ENCODE results near the gene AQP9.

AQP9 gene

GRCh38 chr15:58114812-58115211 lies 23.4 kb upstream of the AQP9 start:
- Histone ChIP-seq H3K9me2 (ENCODE audit: low read depth, low read length) (no peaks in the 10 kb centered on the region), H3K4me3 (ENCODE audit: low read depth, low read length, poor library complexity, severe bottlenecking) (no peak overlapping the region), H4K20me1 (ENCODE audit: insufficient read depth, low read length) (no peaks in the 10 kb centered on the region), H3K27ac (ENCODE audit: low read depth, low read length, poor library complexity, severe bottlenecking) (no peak overlapping the region), H3K36me3 (ENCODE audit: insufficient read depth, low read length) (no peaks in the 10 kb centered on the region), H3K9ac (ENCODE audit: low read length) (no peak overlapping the region), H3K4me1 (ENCODE audit: insufficient read depth, low read length, severe bottlenecking) (no peaks in the 10 kb centered on the region), H3K79me2 (ENCODE audit: insufficient read depth, low read length) (no peaks in the 10 kb centered on the region), H3F3A (ENCODE audit: insufficient read depth, low read length) (no peaks in the 10 kb centered on the region), H3K27me3 (ENCODE audit: insufficient read depth, low read length) (no peaks in the 10 kb centered on the region), H2AFZ (ENCODE audit: low read length) (no peak overlapping the region), H3K9me3 (ENCODE audit: low read length) (no peaks in the 10 kb centered on the region), H3K4me2 (ENCODE audit: low read length) (no peak overlapping the region)
- TF ChIP-seq EZH2 (IDR thresholded peaks at IDR 0.05; ENCODE audit: borderline replicate concordance, low read length) (no peak), CTCF (IDR thresholded peaks at IDR 0.05; ENCODE audit: low read length) (no peak)

- no peak overlapping the region for H2AFZ ChIP-seq (ENCODE audit: low read length)
- no peaks in the 10 kb centered on the region for H3K9me2 ChIP-seq (ENCODE audit: low read depth, low read length)
- no peaks in the 10 kb centered on the region for H4K20me1 ChIP-seq (ENCODE audit: insufficient read depth, low read length)
- H3K4me3 ChIP-seq (ENCODE audit: low read depth, low read length, poor library complexity, severe bottlenecking), result no peak overlapping the region
- H3K9ac ChIP-seq (ENCODE audit: low read length), result no peak overlapping the region
- no peak overlapping the region for H3K4me2 ChIP-seq (ENCODE audit: low read length)
- H3K27me3 ChIP-seq (ENCODE audit: insufficient read depth, low read length), result no peaks in the 10 kb centered on the region
- no peak overlapping the region for H3K27ac ChIP-seq (ENCODE audit: low read depth, low read length, poor library complexity, severe bottlenecking)
- H3F3A ChIP-seq (ENCODE audit: insufficient read depth, low read length), result no peaks in the 10 kb centered on the region
- no peaks in the 10 kb centered on the region for H3K9me3 ChIP-seq (ENCODE audit: low read length)
- H3K4me1 ChIP-seq (ENCODE audit: insufficient read depth, low read length, severe bottlenecking), result no peaks in the 10 kb centered on the region
- no peaks in the 10 kb centered on the region for H3K79me2 ChIP-seq (ENCODE audit: insufficient read depth, low read length)
- H3K36me3 ChIP-seq (ENCODE audit: insufficient read depth, low read length), result no peaks in the 10 kb centered on the region
- TF ChIP-seq CTCF (IDR thresholded peaks at IDR 0.05; ENCODE audit: low read length), result no peak
- TF ChIP-seq EZH2 (IDR thresholded peaks at IDR 0.05; ENCODE audit: borderline replicate concordance, low read length), result no peak
Observed at GRCh38 chr15:58115692-58116091, 22.5 kb upstream of the AQP9 start.

- no peaks in the 10 kb centered on the region for H3K9me2 ChIP-seq (ENCODE audit: low read depth, low read length)
- H3K9me3 ChIP-seq (ENCODE audit: low read length), result no peaks in the 10 kb centered on the region
- no peak for TF ChIP-seq CTCF (IDR thresholded peaks at IDR 0.05; ENCODE audit: low read length)
- TF ChIP-seq EZH2 (IDR thresholded peaks at IDR 0.05; ENCODE audit: borderline replicate concordance, low read length), result no peak
- no peak overlapping the region for H3K4me3 ChIP-seq (ENCODE audit: low read depth, low read length, poor library complexity, severe bottlenecking)
- H2AFZ ChIP-seq (ENCODE audit: low read length), result no peak overlapping the region
- H3K79me2 ChIP-seq (ENCODE audit: insufficient read depth, low read length), result no peaks in the 10 kb centered on the region
- H3K4me2 ChIP-seq (ENCODE audit: low read length), result no peak overlapping the region
- H3K4me1 ChIP-seq (ENCODE audit: insufficient read depth, low read length, severe bottlenecking), result no peaks in the 10 kb centered on the region
- H4K20me1 ChIP-seq (ENCODE audit: insufficient read depth, low read length), result no peaks in the 10 kb centered on the region
- no peaks in the 10 kb centered on the region for H3K36me3 ChIP-seq (ENCODE audit: insufficient read depth, low read length)
- no peak overlapping the region for H3K9ac ChIP-seq (ENCODE audit: low read length)
- no peaks in the 10 kb centered on the region for H3K27me3 ChIP-seq (ENCODE audit: insufficient read depth, low read length)
- no peaks in the 10 kb centered on the region for H3F3A ChIP-seq (ENCODE audit: insufficient read depth, low read length)
- no peak overlapping the region for H3K27ac ChIP-seq (ENCODE audit: low read depth, low read length, poor library complexity, severe bottlenecking)
Observed at GRCh38 chr15:58117619-58118018, 20.6 kb upstream of the AQP9 start.

Measured in OCI-LY1 (cell line).